Transverse colon (tissue), 3 donors: ENCODE results near the gene DUOXA1.

Experiments used
- CTCF ChIP-seq, 5 experiments: fragments of 200-600 bp in 3 of 5; fragments of 450-650 bp in 2 of 5; sonication (generic) in 3 of 5; IDR thresholded peaks; 1 replicate in 2 of 5; 2 replicates in 3 of 5; pipeline ENCODE4 v1.5.1; 2016 to 2017; ENCODE audit warnings: antibody characterized with exemption in 5 of 5, inconsistent platforms in 3 of 5, mild to moderate bottlenecking in 2 of 5, moderate library complexity in 1 of 5
- POLR2A ChIP-seq: fragments of 450-650 bp; IDR thresholded peaks from one replicate; pipeline ENCODE4 v1.6.1; 2016; ENCODE audit warnings: antibody characterized with exemption, mild to moderate bottlenecking, moderate library complexity

DNA sequence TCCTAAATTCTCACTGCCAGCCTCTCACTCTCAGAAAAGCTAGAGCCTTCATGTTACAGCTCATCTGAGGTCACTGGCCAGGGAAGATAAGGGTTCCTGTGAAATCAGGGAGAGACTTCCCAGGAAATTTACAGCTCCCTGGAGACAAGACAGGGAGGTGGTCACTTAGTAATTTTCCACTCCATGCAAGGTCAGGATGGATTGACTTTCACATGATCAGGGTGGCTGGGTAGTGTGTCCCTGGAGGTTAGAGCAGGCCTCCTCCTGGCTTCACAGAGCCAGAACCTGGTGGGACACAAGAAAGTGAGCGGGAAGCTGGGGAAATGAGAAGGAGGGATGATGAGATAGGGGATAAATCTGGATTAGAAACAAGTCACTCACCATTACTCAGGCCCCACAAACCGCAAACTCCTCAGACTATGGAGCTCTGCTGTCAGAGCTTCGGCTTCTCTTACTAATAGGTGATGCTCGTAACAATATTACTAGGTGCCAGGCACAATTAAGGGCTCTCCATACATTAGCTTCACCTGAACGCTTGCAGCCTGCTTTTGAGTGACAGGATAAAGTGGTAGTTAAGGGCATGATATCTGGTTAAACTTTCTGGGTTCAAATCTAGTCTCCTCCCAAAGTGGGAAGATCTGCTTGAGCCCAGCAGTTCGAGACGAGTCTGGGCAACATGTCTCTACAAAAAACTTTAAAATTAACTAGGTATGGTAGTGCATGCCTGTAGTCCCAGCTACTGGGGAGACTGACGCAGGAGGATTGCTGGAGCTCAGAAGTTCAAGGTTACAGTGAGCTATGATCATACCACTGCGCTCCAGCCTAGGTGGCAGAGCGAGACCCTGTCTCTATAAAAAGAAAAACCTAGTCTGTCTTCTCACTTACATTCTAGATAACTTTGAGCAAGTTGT is 40.6 kb downstream of the DUOXA1 start:
- no peak for TF ChIP-seq CTCF (IDR thresholded peaks at IDR 0.05)
- TF ChIP-seq POLR2A: no peak
